ENCODE measurements around the gene HS3ST1.

HS3ST1 gene

GRCh38 chr4:11376146-11376545 lies 52.5 kb downstream of the HS3ST1 start:
- TF ChIP-seq, protein P1, sequence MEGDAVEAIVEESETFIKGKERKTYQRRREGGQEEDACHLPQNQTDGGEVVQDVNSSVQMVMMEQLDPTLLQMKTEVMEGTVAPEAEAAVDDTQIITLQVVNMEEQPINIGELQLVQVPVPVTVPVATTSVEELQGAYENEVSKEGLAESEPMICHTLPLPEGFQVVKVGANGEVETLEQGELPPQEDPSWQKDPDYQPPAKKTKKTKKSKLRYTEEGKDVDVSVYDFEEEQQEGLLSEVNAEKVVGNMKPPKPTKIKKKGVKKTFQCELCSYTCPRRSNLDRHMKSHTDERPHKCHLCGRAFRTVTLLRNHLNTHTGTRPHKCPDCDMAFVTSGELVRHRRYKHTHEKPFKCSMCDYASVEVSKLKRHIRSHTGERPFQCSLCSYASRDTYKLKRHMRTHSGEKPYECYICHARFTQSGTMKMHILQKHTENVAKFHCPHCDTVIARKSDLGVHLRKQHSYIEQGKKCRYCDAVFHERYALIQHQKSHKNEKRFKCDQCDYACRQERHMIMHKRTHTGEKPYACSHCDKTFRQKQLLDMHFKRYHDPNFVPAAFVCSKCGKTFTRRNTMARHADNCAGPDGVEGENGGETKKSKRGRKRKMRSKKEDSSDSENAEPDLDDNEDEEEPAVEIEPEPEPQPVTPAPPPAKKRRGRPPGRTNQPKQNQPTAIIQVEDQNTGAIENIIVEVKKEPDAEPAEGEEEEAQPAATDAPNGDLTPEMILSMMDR (IDR thresholded peaks at IDR 0.05; ENCODE audit: extremely low read depth, missing control alignments) = no peak
- DNase-seq (ENCODE audit: low spot score) = no peak

GRCh38 chr4:11368701-11369115 lies 60.0 kb downstream of the HS3ST1 start:
- TF ChIP-seq, protein P1 (IDR thresholded peaks at IDR 0.05; ENCODE audit: extremely low read depth, missing control alignments) = no peak
- DNase-seq (ENCODE audit: low spot score) = no peak

DNA sequence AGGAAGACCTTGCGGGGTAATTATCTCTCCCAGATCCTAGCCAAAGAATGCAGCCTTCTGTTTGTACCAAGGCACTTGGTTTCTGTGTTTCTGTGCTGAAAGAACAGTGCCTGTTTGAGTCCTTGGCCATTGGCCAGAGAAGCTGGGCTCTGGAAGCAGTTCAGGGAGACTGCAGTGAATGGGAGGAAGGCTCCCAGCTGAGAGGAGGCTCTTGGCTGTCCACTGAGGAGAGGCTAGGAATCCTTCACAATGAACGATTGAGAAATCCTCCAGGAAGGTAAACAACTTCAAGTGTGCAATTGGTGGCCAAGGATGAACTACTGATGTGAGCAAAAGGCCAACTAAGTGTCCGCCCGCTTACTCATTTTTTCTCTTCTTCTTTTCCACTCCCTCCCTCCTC lies 61.3 kb downstream of the HS3ST1 start:
- DNase-seq (ENCODE audit: low spot score) = no peak
- TF ChIP-seq, protein P1 (IDR thresholded peaks at IDR 0.05; ENCODE audit: extremely low read depth, missing control alignments) = no peak

DNA sequence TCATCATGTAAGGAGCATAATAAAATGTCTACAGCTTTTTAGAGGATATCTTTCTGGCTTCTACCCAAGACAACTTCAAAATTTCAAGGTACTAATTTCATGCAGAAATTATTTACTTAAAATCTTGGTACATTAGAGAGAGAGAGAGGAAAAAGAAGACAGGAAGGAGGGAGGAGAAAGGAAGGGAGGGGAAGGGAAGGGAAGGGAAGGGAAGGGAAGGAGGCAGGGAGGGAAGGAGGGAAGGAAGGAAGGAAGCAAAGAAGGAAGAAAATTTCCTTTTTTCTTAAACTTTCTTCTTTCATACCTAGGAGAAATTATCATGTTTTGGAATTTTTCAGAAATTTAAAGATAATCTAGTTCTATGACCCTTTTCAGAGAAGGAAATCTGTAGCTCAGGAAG lies 61.8 kb downstream of the HS3ST1 start:
- no peak for DNase-seq (ENCODE audit: low spot score)
- TF ChIP-seq, protein P1 (IDR thresholded peaks at IDR 0.05; ENCODE audit: extremely low read depth, missing control alignments) = no peak

- DNase-seq (ENCODE audit: low spot score) = no peak
- TF ChIP-seq, protein P1 (IDR thresholded peaks at IDR 0.05; ENCODE audit: extremely low read depth, missing control alignments) = no peak
These were observed 63.7 kb downstream of the HS3ST1 start for GRCh38 chr4:11365039-11365438.

DNA sequence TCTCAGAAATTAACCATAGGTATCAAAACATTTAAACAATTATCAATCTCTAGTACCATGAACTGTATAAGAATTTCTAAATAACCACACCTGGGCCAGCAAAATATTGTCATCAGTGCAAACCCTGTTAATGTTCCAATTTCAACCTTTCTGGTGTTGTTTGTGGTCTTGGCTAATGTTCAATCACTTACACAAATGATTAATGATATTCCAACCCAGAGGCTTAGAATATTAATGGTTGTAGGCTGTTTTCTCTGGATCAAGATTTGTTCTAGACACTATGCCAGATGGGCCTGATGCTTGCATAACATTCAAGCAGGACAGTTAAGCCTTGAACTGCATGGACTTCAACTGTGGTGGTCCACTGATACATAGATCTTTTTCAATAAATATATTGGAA lies 69.1 kb downstream of the HS3ST1 start:
- DNase-seq (ENCODE audit: low spot score) = no peak
- TF ChIP-seq, protein P1 (IDR thresholded peaks at IDR 0.05; ENCODE audit: extremely low read depth, missing control alignments) = no peak

DNA sequence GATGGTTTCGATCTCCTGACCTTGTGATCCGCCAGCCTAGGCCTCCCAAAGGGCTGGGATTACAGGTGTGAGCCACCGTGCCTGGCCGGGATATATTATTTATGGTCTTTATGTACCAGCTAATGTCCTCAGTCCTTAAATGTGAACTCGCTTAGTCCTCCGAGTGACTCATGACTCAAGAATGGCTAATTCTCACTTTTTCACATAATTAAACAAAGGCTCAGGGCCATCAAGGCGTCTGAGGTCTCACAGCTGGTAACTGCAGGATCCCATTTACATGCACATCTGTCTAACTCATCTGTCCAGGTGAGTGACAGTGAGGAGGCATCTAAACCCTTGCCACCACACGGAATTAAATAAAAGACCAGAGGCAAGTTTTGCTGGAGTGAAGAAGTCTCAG lies 73.5 kb downstream of the HS3ST1 start:
- TF ChIP-seq, protein P1 (IDR thresholded peaks at IDR 0.05; ENCODE audit: extremely low read depth, missing control alignments) = no peak
- no peak for DNase-seq (ENCODE audit: low spot score)

All from GM20000 (cell line).